HG02938 (cell line): ENCODE data around the gene ZNF620.
"Not testable (repeated sequence)": the region's sequence is repeated elsewhere in the genome, so short reads cannot be mapped to it uniquely, and the experiment has no call there.

Source experiments
- ATAC-seq: cut with Tn5 transposase; IDR thresholded peaks from one replicate; pipeline ENCODE4 v1.9.1; 2021; ENCODE audit warnings: mild to moderate bottlenecking, moderate library complexity; ENCODE audit not compliant: unreplicated experiment

The ZNF620 gene

DNA sequence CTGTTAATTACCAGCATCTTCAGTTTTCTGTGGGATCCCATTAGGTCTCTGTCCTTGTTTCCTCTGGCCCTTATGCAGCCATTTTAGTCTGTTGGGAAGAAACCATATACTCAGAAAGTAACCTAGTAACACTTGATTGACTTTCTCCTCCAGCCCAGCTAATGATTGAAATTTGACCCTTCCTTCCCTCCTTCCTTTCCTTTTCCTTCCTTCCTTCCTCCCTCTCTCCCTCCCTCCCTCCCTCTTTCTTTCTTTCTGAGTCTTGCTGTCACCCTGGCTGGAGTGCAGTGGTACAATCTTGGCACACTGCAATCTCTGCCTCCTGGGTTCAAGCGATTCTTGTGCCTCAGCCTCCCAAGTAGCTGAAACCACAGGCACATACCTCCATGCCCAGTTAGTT is 5.9 kb upstream of the ZNF620 start:
- ATAC-seq = no peak

DNA sequence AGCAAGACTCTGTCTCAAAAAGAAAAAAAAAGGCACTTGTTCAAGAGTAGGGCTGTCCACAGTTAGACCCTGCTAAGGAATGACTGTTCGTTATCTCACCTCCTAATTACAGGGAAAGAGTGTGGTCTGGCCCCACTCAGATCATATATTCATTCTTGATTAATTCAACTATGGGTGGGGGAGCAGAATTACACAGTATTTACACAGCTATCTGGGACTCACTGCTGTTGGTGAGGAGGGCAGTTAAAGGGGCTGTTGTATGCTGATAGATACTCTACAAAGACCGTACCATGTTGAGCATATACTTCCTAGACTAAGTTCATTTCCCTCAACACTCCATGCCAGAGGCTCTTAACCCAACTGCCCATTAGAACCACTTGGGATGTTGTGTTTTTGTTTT is 3.8 kb upstream of the ZNF620 start:
- ATAC-seq = no peak

DNA sequence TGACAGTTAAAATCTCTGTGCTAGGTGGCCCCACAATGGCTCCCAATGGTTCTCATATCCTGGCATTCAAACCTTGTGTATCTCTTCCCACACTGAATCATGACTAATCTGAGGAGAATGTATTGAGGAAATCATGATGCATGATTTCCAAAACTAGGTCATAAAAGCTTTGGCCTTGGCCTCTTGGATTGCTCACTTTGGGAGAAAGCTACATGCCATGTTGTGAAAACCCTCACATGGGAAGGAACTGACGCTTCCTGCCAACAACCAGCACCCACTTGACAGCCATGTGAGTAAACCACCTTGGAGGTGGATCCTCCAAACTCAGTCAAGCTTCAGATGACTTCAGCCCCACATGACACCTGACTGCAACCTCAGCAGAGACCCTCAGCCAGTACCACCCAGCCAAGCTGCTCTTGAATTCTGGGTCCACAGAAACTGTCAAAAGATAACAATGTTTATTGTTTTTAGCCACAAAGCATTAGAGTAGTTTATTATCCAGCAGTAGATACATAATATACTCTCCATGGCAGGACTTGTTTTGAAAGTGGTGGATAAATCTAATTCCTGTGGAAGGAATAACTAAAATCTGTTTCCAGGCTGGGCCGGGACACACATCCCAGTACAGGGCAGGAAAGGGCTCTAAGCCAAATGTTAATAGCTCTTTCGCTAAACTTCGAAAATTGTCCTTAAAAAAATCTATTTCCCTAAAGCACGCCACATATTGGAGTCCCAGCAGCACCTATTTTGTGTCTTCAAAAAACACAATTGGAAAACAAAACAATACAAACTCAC is 1.0 kb upstream of the ZNF620 start:
- no peak for ATAC-seq

DNA sequence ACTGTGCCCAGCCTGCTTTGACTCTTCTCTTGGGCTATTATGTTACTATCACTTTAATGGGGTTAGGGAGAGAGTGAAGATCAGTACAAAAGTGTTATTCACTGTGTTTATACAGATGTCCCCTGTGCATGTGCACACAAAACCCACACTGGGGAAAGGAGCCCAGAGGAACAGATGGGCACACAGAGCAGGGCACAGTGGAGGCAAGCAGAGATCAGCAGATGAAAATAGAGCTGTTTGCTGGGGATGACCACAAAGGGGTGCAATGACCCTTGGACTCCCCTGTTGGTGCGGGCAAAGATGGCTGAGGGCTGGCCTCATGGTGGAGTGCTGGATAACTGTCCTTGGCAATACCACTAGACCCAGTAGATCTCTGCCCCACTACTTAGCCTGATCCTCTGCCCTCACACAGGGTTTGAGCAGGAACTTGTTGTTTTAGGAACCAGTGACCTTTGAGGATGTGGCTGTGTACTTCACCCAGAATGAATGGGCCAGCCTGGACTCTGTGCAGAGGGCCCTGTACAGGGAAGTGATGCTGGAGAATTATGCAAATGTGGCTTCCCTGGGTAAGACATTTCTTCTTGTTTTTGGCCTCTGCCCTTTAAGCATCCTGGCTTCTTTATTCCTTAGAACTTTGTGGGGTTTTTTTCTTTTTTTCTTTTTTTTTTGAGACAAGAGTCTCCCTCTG is 5.3 kb downstream of the ZNF620 start:
- no peak for ATAC-seq

DNA sequence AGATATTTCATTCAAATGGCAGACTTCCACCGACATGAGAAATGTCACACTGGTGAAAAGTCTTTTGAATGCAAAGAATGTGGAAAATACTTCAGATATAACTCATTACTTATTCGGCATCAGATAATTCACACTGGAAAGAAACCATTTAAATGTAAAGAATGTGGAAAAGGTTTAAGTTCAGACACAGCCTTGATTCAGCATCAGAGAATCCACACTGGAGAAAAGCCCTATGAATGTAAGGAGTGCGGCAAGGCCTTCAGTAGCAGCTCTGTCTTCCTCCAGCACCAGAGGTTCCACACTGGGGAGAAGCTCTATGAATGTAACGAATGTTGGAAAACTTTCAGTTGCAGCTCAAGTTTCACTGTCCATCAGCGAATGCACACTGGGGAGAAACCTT is 10.4 kb downstream of the ZNF620 start:
- ATAC-seq = no peak

DNA sequence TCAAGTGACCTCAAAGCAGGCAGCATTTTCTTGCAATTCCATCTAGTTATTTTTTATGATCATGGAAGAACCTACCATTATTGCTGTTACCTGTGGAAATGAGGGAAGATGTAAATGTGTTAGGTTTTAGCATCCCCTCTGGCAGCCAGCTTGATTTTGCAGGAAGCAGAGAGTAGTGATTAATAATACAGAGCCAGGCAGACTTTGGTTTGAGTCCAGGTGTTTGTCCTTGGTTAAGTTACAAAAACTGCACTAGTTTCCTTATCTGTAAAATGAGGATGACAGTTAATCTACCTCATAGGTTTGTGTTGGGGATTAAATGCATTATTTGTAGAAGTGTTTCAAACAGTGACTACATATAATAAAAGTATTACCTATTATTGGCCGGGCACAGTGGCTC is 12.2 kb downstream of the ZNF620 start:
- ATAC-seq = no peak

DNA sequence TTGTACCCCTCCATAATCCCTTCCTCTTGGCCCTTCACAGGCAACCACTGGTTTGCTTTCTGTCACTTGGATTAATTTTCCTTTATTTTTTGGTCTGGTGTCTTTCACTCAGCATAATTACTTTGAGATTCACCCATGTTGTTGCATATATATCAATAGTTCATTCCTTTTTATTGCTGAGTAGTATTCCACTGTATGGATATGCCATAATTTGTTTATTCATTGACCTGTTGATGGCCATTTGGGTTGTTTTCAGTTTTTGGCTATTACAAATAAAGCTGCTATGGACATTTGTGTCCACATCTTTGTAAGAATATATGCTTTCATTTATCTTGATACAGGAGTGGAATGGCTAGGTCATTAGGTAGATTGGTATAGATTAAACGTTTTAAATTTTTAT is 13.0 kb downstream of the ZNF620 start:
- ATAC-seq = no peak

DNA sequence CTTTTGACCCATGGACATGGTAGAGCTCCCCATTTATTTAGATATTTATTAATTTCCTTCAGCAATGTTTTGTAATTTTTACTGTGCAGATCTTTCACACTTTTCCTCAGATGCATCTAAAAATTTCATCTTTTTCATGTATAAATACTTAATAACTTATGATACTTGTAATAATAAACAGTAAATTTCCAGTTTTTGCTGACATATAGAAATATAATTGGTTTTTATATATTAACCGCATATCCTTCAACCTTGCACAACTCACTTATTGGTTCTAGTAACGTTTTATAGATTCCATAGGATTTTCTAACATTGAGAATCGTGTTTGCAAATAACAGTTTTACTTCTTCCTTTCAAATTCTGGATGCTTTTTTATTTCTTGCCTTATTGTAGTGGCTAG is 15.4 kb downstream of the ZNF620 start:
- ATAC-seq = no peak

DNA sequence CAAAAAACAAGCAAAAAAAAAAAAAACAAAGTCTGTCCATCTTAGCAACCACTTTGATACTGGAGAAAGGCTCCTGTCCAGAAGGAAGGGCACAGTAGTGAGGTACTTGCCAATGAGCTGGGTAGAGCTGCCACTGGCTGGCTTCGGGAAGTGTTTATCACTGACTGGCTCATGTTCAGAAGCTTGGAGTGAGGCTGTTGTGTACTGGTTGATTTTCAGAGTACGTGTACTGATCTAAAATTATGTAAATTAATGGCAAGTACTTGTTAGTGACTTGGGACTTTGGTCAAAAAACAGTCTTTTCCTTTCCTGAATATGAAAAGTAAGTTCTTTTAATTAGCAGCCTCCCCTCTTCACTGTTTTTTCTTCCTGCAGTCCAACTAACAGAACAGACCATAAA is 17.9 kb downstream of the ZNF620 start:
- no peak for ATAC-seq

DNA sequence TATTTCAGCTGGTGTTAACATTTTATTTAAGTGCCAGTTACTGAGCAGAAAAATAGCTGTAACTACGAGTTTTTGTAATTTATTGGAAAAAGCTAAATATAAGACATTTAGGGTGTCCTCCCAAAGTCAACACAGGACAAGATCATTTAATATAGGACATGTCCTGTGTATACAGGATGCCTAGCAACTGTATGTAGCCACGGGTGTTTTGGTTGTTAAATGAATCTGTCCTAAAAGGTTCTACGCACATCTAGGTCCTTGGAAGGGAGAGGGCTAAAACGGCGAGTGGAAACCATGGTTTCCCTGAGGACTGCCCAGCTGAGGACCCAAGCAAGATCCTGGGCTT is 18.4 kb downstream of the ZNF620 start:
- no peak for ATAC-seq

DNA sequence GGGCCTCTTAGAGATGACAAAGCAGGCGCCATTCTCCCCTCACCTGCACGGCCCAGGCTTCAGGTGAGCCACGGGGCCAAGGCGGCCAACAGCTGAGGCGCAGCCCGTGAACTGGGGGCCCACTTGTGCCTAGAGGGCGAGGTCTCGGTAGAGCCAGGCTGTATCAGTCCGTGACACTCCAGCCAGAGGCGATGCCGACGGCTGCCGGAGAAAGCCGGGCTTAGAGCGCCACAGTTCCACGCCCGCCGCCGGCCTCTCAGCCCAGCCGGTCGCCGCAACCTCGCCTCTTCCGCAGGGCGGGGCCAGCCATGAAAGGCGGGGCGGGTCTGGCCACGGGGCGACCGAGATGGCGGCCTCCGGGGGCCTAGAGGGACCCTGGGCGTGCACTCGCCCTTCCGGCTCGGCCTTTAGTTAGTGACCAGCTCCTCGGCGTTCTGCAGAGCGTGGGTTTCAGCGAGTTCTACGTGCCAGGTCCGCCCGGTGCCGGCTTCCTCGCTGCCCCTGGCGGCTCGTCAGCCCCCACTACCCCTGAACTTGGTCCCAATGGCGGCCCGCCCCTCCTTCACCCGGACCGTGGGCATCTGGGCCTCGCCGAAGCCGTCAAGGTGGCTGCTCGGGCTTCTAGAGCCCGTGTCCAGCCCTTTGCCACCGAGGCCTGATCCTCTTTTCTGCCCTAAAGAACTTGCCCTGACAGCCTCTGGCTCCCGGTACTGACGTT is 18.9 kb downstream of the ZNF620 start, which contains the start of gene ZNF621:
Gene ZNF621, plus strand, starts transcription at position 393 of the 718 bp plus-strand sequence. CDS start 881 bp downstream, outside the sequence.
- ATAC-seq = peak; percentile 90

DNA sequence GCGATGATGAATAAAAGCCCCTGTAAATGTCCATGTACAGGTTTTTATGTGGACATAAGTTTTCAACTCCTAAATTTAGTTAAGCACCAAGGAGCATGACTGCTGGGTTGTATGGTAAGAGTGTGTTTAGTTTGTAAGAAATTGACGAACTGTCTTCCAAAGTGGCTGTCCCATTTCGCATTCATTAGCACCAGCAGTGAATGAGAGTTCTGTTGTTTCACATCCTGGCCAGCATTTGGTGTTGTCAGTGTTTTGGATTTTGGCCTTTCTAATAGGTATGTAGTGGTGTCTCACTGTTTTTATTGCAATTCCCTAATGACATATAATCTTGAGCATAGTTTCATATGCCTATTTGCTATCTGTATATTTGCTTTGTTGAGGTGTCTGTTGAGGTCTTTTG is 22.6 kb downstream of the ZNF620 start:
- ATAC-seq = no peak

DNA sequence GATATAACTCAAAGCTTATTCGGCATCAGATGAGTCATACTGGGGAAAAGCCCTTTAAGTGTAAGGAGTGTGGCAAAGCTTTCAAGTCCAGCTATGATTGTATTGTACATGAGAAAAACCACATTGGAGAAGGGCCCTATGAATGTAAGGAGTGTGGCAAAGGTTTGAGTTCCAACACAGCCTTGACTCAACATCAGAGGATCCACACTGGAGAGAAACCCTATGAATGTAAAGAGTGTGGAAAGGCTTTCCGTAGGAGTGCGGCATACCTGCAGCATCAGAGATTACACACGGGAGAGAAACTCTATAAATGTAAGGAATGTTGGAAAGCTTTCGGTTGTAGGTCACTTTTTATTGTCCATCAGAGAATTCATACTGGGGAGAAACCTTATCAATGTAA is 26.4 kb downstream of the ZNF620 start:
- no peak for ATAC-seq

DNA sequence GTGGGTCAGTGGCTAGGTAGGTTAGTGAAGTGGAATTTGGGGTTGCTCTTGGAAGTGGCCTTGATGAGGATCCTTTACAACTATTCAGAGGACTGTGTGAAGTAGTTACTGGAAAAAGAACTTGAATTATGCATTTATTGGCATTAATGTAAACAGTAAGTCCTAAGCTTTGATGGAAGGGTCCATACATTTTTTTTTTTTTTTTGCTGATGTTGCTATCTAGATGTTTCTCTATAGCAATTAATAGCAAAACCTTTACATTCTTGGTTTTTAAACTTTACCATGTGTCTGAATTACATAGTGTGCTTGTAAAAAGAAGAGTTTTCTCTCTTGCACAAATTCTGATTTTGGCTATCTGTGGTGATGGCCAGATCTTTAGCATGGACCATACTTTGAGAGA is 28.4 kb downstream of the ZNF620 start:
- no peak for ATAC-seq

DNA sequence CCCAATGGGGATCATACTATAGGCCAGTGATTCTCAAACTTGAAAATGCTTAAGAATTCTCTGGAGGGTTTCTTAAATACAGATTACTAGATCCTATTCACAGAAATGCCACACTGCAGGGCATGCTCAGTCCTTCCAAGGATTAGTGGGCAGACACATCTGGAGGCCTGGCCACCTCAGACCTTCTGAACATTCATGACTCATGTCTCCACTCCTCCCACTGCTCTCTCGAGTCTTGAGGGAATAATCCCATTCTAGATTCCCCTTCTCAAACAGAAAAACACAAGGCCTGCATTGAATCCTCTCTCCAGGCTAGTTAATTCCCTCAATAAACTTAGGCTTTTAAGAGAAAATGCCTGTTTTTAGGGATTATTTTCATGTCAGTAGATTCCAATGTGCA is 41.0 kb downstream of the ZNF620 start:
- ATAC-seq = no peak

DNA sequence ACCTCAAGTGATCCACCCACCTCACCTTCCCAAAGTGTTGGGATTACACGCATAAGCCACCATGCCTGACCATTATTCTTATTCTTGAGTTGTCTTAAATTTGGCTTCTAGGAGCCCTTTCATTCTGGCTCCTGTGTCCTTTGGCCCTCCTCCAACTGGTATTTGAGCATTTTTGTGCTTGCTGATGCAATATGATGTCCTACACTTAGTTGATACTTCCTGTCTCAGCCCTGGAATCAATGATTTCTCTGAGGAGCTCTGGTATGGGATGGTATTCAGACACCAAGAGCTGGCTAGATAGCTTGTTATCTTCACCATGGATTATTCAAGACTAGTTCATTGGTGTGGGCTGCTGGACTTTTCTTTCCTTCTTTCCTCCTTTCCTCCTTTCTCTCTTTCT is 44.3 kb downstream of the ZNF620 start:
- ATAC-seq = no peak

DNA sequence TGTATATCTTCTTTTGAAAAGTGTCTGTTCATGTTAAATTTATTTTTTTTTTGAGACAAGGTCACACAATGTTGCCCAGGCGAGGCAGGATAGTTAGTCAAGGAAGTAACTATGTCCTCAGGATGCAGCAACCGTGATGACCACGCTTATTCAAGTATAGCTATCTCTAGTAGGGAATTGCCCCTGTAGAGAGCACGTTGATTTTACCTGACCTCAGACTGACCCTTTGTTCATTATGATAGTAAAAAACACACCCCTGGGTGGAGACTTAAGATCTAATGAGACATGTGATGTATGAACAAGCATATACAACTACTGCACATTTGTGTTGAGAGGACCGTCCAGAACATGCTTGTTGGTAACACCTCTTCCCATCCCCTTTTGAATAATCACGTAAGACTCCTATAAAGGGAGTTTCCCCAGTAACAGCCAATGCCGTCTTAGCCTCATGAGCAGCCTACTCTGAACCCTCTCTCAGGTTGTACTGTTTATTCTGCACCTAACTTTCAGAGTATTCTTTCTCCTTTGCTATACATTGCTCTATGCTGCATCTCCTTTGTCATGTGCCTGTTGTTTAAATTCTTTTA is 51.8 kb downstream of the ZNF620 start:
- no peak for ATAC-seq

DNA sequence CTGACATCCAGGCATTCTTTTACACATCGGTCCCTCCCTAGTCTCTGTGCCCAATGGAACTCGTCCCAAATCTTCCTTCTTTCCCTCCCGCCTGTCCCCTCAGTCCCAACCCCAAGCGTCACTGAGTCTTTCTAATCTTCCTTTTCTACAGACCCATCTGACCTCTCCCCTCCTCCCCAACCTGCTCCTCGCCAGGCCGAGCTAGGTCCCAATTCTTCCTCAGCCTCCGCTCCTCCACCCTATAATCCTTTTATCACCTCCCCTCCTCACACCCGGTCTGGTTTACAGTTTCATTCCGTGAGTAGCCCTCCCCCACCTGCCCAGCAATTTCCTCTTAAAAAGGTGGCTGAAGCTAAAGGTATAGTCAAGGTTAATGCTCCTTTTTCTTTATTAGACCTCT is 56.6 kb downstream of the ZNF620 start:
- not testable (repeated sequence) for ATAC-seq

DNA sequence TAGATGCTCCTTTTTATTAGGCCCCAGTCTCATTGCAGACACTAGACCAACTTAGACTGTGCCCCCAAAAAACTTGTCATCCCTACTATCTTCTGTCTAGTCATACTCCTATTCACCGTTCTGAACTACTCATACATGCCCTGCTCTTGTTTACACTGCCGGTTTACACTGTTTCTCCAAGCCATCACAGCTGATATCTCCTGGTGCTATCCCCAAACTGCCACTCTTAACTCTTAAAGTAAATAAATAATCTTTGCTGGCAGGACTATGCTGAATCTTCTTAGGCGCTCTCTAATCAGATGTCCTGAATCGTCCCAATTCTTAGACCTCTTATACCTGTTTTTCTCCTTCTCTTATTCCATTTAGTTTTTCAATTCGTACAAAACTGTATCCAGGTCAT is 59.8 kb downstream of the ZNF620 start:
- ATAC-seq = not testable (repeated sequence)

DNA sequence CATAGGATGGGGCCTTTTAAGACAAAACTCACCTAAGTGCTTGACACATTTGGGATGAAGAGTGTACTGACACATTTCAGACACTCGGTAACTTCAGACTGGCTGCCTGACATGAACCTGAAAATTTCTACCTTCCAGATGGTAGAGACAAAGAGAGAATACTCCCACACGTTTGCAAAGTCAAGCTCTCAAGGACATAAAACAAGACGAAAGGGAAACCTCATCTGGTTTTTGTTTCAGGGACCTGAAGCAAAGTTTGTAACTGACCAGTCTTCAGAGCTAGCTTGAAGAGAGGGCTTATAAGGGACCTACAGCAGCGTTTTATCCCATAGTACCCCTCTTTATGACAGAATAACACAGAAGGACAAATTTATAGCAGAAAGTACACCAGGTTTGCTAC is 60.9 kb downstream of the ZNF620 start:
- ATAC-seq = no peak
